ENCODE measurements around the gene P3H1. TPM values are rescaled to one million over a fixed set of nuclear protein-coding genes. Genes with fewer than 3 reads are reported as not detected.

Gene P3H1
- total and polyA plus RNA-seq, 2 experiments from 2014 or later = 51.1 to 75.1 TPM

DNA sequence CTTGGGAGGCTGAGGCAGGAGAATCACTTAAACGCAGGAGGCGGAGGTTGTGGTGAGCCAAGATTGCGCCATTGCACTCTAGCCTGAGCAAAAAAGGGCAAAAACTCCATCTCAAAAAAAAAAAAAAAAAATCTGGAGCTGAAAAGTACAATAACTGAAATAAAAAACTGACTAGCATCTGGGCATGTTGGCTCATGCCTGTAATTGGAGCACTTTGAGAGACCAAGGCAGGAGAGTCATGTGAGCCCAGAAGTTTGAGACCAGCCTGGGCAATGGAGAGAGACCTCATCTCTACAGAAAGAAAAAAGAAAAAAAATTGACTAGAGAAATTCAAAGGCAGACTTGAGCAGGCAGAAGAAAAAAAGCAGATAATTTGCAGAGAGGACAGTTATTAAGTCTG, 44.9 kb downstream of the P3H1 start:
- Histone ChIP-seq H3K4me2 (no peak overlapping the region), H3K36me3 (ENCODE audit: insufficient read depth) (no peaks in the 10 kb centered on the region), H4K20me1 (replicated peaks; ENCODE audit: insufficient read depth) (no peaks in the 10 kb centered on the region; the same call in 1 of the 2 replicates), H3K4me1 (ENCODE audit: insufficient read depth) (0 out of 2 replicates have a peak, but pooled peaks cover 4% of the 10 kb centered on the region), H3K4me3 (no peak overlapping the region), H3K27ac (ENCODE audit: low read depth) (no peak overlapping the region), H3F3A (replicated peaks; ENCODE audit: low read depth) (0 out of 2 replicates have a peak, but pooled peaks cover 7% of the 10 kb centered on the region), H3K79me2 (replicated peaks; ENCODE audit: insufficient read depth) (no peaks in the 10 kb centered on the region), H3K9me2 (ENCODE audit: insufficient read depth) (no peaks in the 10 kb centered on the region), H3K27me3 (ENCODE audit: insufficient read depth) (no peaks in the 10 kb centered on the region), H2AFZ (no peak overlapping the region)
- peaks cover 5% of the 10 kb centered on the region for H3K27me3 Mint-ChIP-seq (ENCODE audit: insufficient read depth, low read depth, poor library complexity)
- ATAC-seq (no peak), DNase-seq (ENCODE audit: low spot score) (no peak)
- no peak overlapping the region for H3K4me3 Mint-ChIP-seq
- no peaks in the 10 kb centered on the region for H3K4me1 Mint-ChIP-seq
- TF ChIP-seq, protein P1, sequence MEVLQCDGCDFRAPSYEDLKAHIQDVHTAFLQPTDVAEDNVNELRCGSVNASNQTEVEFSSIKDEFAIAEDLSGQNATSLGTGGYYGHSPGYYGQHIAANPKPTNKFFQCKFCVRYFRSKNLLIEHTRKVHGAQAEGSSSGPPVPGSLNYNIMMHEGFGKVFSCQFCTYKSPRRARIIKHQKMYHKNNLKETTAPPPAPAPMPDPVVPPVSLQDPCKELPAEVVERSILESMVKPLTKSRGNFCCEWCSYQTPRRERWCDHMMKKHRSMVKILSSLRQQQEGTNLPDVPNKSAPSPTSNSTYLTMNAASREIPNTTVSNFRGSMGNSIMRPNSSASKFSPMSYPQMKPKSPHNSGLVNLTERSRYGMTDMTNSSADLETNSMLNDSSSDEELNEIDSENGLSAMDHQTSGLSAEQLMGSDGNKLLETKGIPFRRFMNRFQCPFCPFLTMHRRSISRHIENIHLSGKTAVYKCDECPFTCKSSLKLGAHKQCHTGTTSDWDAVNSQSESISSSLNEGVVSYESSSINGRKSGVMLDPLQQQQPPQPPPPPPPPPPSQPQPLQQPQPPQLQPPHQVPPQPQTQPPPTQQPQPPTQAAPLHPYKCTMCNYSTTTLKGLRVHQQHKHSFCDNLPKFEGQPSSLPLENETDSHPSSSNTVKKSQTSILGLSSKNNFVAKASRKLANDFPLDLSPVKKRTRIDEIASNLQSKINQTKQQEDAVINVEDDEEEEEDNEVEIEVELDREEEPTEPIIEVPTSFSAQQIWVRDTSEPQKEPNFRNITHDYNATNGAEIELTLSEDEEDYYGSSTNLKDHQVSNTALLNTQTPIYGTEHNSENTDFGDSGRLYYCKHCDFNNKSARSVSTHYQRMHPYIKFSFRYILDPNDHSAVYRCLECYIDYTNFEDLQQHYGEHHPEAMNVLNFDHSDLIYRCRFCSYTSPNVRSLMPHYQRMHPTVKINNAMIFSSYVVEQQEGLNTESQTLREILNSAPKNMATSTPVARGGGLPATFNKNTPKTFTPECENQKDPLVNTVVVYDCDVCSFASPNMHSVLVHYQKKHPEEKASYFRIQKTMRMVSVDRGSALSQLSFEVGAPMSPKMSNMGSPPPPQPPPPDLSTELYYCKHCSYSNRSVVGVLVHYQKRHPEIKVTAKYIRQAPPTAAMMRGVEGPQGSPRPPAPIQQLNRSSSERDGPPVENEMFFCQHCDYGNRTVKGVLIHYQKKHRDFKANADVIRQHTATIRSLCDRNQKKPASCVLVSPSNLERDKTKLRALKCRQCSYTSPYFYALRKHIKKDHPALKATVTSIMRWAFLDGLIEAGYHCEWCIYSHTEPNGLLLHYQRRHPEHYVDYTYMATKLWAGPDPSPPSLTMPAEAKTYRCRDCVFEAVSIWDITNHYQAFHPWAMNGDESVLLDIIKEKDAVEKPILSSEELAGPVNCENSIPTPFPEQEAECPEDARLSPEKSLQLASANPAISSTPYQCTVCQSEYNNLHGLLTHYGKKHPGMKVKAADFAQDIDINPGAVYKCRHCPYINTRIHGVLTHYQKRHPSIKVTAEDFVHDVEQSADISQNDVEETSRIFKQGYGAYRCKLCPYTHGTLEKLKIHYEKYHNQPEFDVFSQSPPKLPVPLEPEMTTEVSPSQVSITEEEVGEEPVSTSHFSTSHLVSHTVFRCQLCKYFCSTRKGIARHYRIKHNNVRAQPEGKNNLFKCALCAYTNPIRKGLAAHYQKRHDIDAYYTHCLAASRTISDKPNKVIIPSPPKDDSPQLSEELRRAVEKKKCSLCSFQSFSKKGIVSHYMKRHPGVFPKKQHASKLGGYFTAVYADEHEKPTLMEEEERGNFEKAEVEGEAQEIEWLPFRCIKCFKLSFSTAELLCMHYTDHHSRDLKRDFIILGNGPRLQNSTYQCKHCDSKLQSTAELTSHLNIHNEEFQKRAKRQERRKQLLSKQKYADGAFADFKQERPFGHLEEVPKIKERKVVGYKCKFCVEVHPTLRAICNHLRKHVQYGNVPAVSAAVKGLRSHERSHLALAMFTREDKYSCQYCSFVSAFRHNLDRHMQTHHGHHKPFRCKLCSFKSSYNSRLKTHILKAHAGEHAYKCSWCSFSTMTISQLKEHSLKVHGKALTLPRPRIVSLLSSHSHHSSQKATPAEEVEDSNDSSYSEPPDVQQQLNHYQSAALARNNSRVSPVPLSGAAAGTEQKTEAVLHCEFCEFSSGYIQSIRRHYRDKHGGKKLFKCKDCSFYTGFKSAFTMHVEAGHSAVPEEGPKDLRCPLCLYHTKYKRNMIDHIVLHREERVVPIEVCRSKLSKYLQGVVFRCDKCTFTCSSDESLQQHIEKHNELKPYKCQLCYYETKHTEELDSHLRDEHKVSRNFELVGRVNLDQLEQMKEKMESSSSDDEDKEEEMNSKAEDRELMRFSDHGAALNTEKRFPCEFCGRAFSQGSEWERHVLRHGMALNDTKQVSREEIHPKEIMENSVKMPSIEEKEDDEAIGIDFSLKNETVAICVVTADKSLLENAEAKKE (CRISPR knock-in tag; IDR thresholded peaks at IDR 0.05) = no peak
- TF ChIP-seq EZH2 (IDR thresholded peaks at IDR 0.05; ENCODE audit: low read depth, unreplicated experiment) (no peak), ZNF114 (CRISPR knock-in tag; IDR thresholded peaks at IDR 0.05) (no peak), STAT1 (IDR thresholded peaks at IDR 0.05; ENCODE audit: unreplicated experiment) (no peak), POLR2AphosphoS5 (IDR thresholded peaks at IDR 0.05; ENCODE audit: low read depth) (no peak), JUNB (IDR thresholded peaks at IDR 0.05; ENCODE audit: unreplicated experiment) (no peak), NANOG (IDR thresholded peaks at IDR 0.05; ENCODE audit: borderline replicate concordance) (no peak), CREB1 (CRISPR knock-in tag; IDR thresholded peaks at IDR 0.05; ENCODE audit: low read depth) (no peak), ZNF331 (CRISPR knock-in tag; IDR thresholded peaks at IDR 0.05; ENCODE audit: low read depth) (no peak), EZH2phosphoT487 (IDR thresholded peaks at IDR 0.05; ENCODE audit: unreplicated experiment) (no peak)
- TF ChIP-seq, protein P2, sequence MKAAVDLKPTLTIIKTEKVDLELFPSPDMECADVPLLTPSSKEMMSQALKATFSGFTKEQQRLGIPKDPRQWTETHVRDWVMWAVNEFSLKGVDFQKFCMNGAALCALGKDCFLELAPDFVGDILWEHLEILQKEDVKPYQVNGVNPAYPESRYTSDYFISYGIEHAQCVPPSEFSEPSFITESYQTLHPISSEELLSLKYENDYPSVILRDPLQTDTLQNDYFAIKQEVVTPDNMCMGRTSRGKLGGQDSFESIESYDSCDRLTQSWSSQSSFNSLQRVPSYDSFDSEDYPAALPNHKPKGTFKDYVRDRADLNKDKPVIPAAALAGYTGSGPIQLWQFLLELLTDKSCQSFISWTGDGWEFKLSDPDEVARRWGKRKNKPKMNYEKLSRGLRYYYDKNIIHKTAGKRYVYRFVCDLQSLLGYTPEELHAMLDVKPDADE (IDR thresholded peaks at IDR 0.05) = no peak
- TF ChIP-seq, protein P3, sequence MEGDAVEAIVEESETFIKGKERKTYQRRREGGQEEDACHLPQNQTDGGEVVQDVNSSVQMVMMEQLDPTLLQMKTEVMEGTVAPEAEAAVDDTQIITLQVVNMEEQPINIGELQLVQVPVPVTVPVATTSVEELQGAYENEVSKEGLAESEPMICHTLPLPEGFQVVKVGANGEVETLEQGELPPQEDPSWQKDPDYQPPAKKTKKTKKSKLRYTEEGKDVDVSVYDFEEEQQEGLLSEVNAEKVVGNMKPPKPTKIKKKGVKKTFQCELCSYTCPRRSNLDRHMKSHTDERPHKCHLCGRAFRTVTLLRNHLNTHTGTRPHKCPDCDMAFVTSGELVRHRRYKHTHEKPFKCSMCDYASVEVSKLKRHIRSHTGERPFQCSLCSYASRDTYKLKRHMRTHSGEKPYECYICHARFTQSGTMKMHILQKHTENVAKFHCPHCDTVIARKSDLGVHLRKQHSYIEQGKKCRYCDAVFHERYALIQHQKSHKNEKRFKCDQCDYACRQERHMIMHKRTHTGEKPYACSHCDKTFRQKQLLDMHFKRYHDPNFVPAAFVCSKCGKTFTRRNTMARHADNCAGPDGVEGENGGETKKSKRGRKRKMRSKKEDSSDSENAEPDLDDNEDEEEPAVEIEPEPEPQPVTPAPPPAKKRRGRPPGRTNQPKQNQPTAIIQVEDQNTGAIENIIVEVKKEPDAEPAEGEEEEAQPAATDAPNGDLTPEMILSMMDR (conservative IDR thresholded peaks at IDR 0.05; ENCODE audit: low read depth in 2 of 2) = no peak
- TF ChIP-seq, protein P4, sequence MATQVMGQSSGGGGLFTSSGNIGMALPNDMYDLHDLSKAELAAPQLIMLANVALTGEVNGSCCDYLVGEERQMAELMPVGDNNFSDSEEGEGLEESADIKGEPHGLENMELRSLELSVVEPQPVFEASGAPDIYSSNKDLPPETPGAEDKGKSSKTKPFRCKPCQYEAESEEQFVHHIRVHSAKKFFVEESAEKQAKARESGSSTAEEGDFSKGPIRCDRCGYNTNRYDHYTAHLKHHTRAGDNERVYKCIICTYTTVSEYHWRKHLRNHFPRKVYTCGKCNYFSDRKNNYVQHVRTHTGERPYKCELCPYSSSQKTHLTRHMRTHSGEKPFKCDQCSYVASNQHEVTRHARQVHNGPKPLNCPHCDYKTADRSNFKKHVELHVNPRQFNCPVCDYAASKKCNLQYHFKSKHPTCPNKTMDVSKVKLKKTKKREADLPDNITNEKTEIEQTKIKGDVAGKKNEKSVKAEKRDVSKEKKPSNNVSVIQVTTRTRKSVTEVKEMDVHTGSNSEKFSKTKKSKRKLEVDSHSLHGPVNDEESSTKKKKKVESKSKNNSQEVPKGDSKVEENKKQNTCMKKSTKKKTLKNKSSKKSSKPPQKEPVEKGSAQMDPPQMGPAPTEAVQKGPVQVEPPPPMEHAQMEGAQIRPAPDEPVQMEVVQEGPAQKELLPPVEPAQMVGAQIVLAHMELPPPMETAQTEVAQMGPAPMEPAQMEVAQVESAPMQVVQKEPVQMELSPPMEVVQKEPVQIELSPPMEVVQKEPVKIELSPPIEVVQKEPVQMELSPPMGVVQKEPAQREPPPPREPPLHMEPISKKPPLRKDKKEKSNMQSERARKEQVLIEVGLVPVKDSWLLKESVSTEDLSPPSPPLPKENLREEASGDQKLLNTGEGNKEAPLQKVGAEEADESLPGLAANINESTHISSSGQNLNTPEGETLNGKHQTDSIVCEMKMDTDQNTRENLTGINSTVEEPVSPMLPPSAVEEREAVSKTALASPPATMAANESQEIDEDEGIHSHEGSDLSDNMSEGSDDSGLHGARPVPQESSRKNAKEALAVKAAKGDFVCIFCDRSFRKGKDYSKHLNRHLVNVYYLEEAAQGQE (IDR thresholded peaks at IDR 0.05; ENCODE audit: unreplicated experiment) = no peak
- no peaks in the 10 kb centered on the region; the same call in 2 of the 3 replicates for H3K9me3 Mint-ChIP-seq
- H3K27ac Mint-ChIP-seq = no peak overlapping the region
- H3K36me3 Mint-ChIP-seq (ENCODE audit: low read depth) = no peaks in the 10 kb centered on the region
